H9 (cell line): ENCODE data around the gene FAF1. TPM values are rescaled to one million over a fixed set of nuclear protein-coding genes. Genes with fewer than 3 reads are reported as not detected.

Source experiments
- DNase-seq: peaks from one replicate; pipeline ENCODE4 v3.0.0-alpha.2; 2017
- H2AFZ ChIP-seq: one replicate; pipeline ENCODE4 v1.6.1; 2013; ENCODE audit warnings: mild to moderate bottlenecking, low read length, control low read depth, moderate library complexity
- H2AK5ac ChIP-seq: 2 replicates; pipeline ENCODE4 v1.6.1; 2013; ENCODE audit warnings: low read length, control low read depth, mixed read lengths; ENCODE audit not compliant: insufficient read length
- H2BK120ac ChIP-seq: one replicate; pipeline ENCODE4 v1.6.1; 2013; ENCODE audit warnings: low read depth, mild to moderate bottlenecking, low read length, control low read depth, inconsistent platforms; ENCODE audit not compliant: poor library complexity, severe bottlenecking
- H2BK12ac ChIP-seq: 2 replicates; pipeline ENCODE4 v1.6.1; 2013; ENCODE audit warnings: low read length, control low read depth, mixed read lengths, low read depth; ENCODE audit not compliant: insufficient read length
- H2BK15ac ChIP-seq: 2 replicates; pipeline ENCODE4 v1.6.1; 2013; ENCODE audit warnings: low read depth, low read length, control low read depth
- H2BK20ac ChIP-seq: one replicate; pipeline ENCODE4 v1.6.1; 2013; ENCODE audit warnings: low read depth, mild to moderate bottlenecking, low read length, control low read depth, inconsistent platforms; ENCODE audit not compliant: poor library complexity, severe bottlenecking
- H2BK5ac ChIP-seq: 2 replicates; pipeline ENCODE4 v1.6.1; 2013; ENCODE audit warnings: low read length, control low read depth, mixed read lengths; ENCODE audit not compliant: insufficient read length
- H3K14ac ChIP-seq: 2 replicates; pipeline ENCODE4 v1.6.1; 2013; ENCODE audit warnings: low read length, control low read depth; ENCODE audit not compliant: insufficient read depth
- H3K18ac ChIP-seq: 2 replicates; pipeline ENCODE4 v1.6.1; 2013; ENCODE audit warnings: low read depth, mild to moderate bottlenecking, mixed read lengths, low read length, control low read depth; ENCODE audit not compliant: insufficient read length
- H3K23ac ChIP-seq: 2 replicates; pipeline ENCODE4 v1.6.1; 2013; ENCODE audit warnings: low read length, control low read depth, mixed read lengths, low read depth; ENCODE audit not compliant: insufficient read length
- H3K23me2 ChIP-seq: 2 replicates; pipeline ENCODE4 v1.6.1; 2013; ENCODE audit warnings: low read depth, mild to moderate bottlenecking, mixed read lengths, low read length, control low read depth; ENCODE audit not compliant: insufficient read length, poor library complexity, severe bottlenecking
- H3K27ac ChIP-seq: 2 replicates; pipeline ENCODE4 v1.5.1; 2013; ENCODE audit warnings: low read length, control low read depth, mixed read lengths, low read depth; ENCODE audit not compliant: insufficient read length
- H3K27me3 ChIP-seq: 2 replicates; pipeline ENCODE4 v1.6.1; 2013; ENCODE audit warnings: low read length, control low read depth, inconsistent platforms; ENCODE audit not compliant: insufficient read depth
- H3K4ac ChIP-seq: 2 replicates; pipeline ENCODE4 v1.6.1; 2013; ENCODE audit warnings: low read depth, mild to moderate bottlenecking, control low read depth, inconsistent platforms, low read length, moderate library complexity
- H3K4me1 ChIP-seq: 2 replicates; pipeline ENCODE4 v1.6.1; 2013; ENCODE audit warnings: low read length, control low read depth, inconsistent platforms; ENCODE audit not compliant: insufficient read depth
- H3K4me2 ChIP-seq: 2 replicates; pipeline ENCODE4 v1.6.1; 2013; ENCODE audit warnings: low read length, control low read depth, mixed read lengths; ENCODE audit not compliant: insufficient read length, insufficient read depth
- H3K56ac ChIP-seq: 2 replicates; pipeline ENCODE4 v1.6.1; 2013; ENCODE audit warnings: low read depth, mild to moderate bottlenecking, mixed read lengths, low read length, control low read depth; ENCODE audit not compliant: insufficient read length
- H3K79me1 ChIP-seq: 2 replicates; pipeline ENCODE4 v1.6.1; 2013; ENCODE audit warnings: low read depth, mild to moderate bottlenecking, moderate library complexity, low read length, control low read depth, inconsistent platforms; ENCODE audit not compliant: insufficient read depth, poor library complexity, severe bottlenecking
- H3K79me2 ChIP-seq: 2 replicates; pipeline ENCODE4 v1.6.1; 2013; ENCODE audit warnings: low read length, control low read depth, inconsistent platforms; ENCODE audit not compliant: insufficient read depth
- H3K9ac ChIP-seq: 2 replicates; pipeline ENCODE4 v1.6.1; 2013; ENCODE audit warnings: low read length, control low read depth, mixed read lengths; ENCODE audit not compliant: insufficient read length; ENCODE audit errors: extremely low read depth
- H3K9me3 ChIP-seq: one replicate; pipeline ENCODE4 v1.6.1; 2013; ENCODE audit warnings: low read depth, low read length, inconsistent platforms; ENCODE audit not compliant: control insufficient read depth
- H3T11ph ChIP-seq: one replicate; pipeline ENCODE4 v1.6.1; 2013; ENCODE audit warnings: mild to moderate bottlenecking, low read length, control low read depth, inconsistent platforms
- H4K20me1 ChIP-seq: one replicate; pipeline ENCODE4 v1.6.1; 2013; ENCODE audit not compliant: control insufficient read depth, insufficient read length, insufficient read depth
- H4K5ac ChIP-seq: 2 replicates; pipeline ENCODE4 v1.6.1; 2013; ENCODE audit warnings: low read depth, mild to moderate bottlenecking, mixed read lengths, low read length, control low read depth; ENCODE audit not compliant: insufficient read length
- H4K8ac ChIP-seq: replicated peaks from 2 replicates; pipeline ENCODE4 v1.6.1; 2013; ENCODE audit warnings: low read length, control low read depth, mixed read lengths, low read depth; ENCODE audit not compliant: insufficient read length
- H4K91ac ChIP-seq: 2 replicates; pipeline ENCODE4 v1.6.1; 2013; ENCODE audit warnings: low read depth, mild to moderate bottlenecking, moderate library complexity, mixed read lengths, low read length, control low read depth; ENCODE audit not compliant: insufficient read length
- H3K27ac Mint-ChIP-seq, 3 experiments: 2 replicates in 2 of 3; 3 replicates in 1 of 3; pipeline ENCODE4 v1.8.0; 2020 to 2021; ENCODE audit warnings: mixed read lengths in 3 of 3, mild to moderate bottlenecking in 1 of 3, moderate library complexity in 1 of 3
- H3K27me3 Mint-ChIP-seq: 2 replicates; pipeline ENCODE4 v1.8.0; 2021; ENCODE audit warnings: low read depth, mild to moderate bottlenecking, moderate library complexity, mixed read lengths
- H3K36me3 Mint-ChIP-seq, 3 experiments: 2 replicates in 2 of 3; 3 replicates in 1 of 3; pipeline ENCODE4 v1.8.0; 2020 to 2021; ENCODE audit warnings: low read depth in 3 of 3, mixed read lengths in 3 of 3; ENCODE audit not compliant: insufficient read depth in 1 of 3
- H3K4me1 Mint-ChIP-seq, 2 experiments: 2 replicates each; pipeline ENCODE4 v1.8.0; 2020; ENCODE audit warnings: mixed read lengths in 2 of 2
- H3K4me3 Mint-ChIP-seq, 2 experiments: 2 replicates in 1 of 2; 3 replicates in 1 of 2; pipeline ENCODE4 v1.8.0; 2020 to 2021; ENCODE audit warnings: mild to moderate bottlenecking in 2 of 2, mixed read lengths in 2 of 2, moderate library complexity in 1 of 2
- H3K9me3 Mint-ChIP-seq, 2 experiments: 2 replicates in 1 of 2; 3 replicates in 1 of 2; pipeline ENCODE4 v1.8.0; 2020; ENCODE audit warnings: mild to moderate bottlenecking in 2 of 2, mixed read lengths in 2 of 2, moderate library complexity in 1 of 2
- CTCF ChIP-seq: fragments of 200-600 bp; sonication (generic); conservative IDR thresholded peaks from 3 replicates; pipeline ENCODE4 v1.8.0; 2021; ENCODE audit warnings: antibody characterized with exemption, mild to moderate bottlenecking
- WGBS: extraction: QIAGEN DNeasy Blood & Tissue Kit; methylation state at CpG from one replicate; pipeline ENCODE4 v1.1.7; 2013; ENCODE audit warnings: missing lambda C conversion rate, low lambda C conversion rate, mixed read lengths; ENCODE audit not compliant: insufficient read length; ENCODE audit errors: extremely low coverage; 5-methylcytosine and 5-hydroxymethylcytosine counted together
- total RNA-seq: library from RNA; stranded (reverse); gene quantifications from 2 replicates; pipeline ENCODE4 v1.2.1, GENCODE V29; 2021

FAF1 gene
- total RNA-seq, 1 experiment from 2014 or later = 60.8 TPM

GRCh38 chr1:50829014-50829958, 130.8 kb downstream of the FAF1 start:
- Histone ChIP-seq H3T11ph (no peak overlapping the region), H2AFZ (no peak overlapping the region), H2BK5ac (no peak overlapping the region), H3K79me2 (no peaks in the 10 kb centered on the region), H2BK120ac (no peak overlapping the region), H4K20me1 (no peaks in the 10 kb centered on the region), H3K27me3 (no peaks in the 10 kb centered on the region), H3K23ac (no peak overlapping the region), H3K56ac (no peak overlapping the region), H3K27ac (no peak overlapping the region), H2AK5ac (no peak overlapping the region), H3K9ac (no peak overlapping the region), H4K5ac (no peak overlapping the region), H3K4ac (no peak overlapping the region), H3K23me2 (no peaks in the 10 kb centered on the region), H4K91ac (no peak overlapping the region), H2BK12ac (no peak overlapping the region), H2BK20ac (no peak overlapping the region), H2BK15ac (no peak overlapping the region), H3K18ac (no peak overlapping the region), H3K4me1 (no peaks in the 10 kb centered on the region), H3K9me3 (no peaks in the 10 kb centered on the region), H3K14ac (no peak overlapping the region), H3K4me2 (no peak overlapping the region), H3K79me1 (no peaks in the 10 kb centered on the region), H4K8ac (no peak overlapping the region)
- Mint-ChIP-seq H3K4me3 (no peak overlapping the region), H3K4me1 (no peaks in the 10 kb centered on the region), H3K27me3 (no peaks in the 10 kb centered on the region), H3K36me3 (peaks cover 21 to 50% (median 22%) of the 10 kb centered on the region in 3 experiments), H3K9me3 (peaks cover 11 to 27% of the 10 kb centered on the region in 2 experiments; a peak in 4 of 5 replicates), H3K27ac (no peak overlapping the region)
- DNase-seq = no peak
- no peak for TF ChIP-seq CTCF
- WGBS = no CpG with 5 or more reads among the region's 1 CpG
